PC-3 (cell line): ENCODE measurements around the gene TSPAN13. TPM values are rescaled to one million over a fixed set of nuclear protein-coding genes. Genes with fewer than 3 reads are reported as not detected.

Source experiments
- ATAC-seq: fragments of 200-7000 bp; cut with Tn5 transposase; 2 replicates; pipeline ENCODE4 v1.9.1; 2020; ENCODE audit warnings: mild to moderate bottlenecking, moderate library complexity
- BruUV-seq: library from RNA; stranded (reverse); fragments of 400-500 nt; replicated peaks from 2 replicates; lab custom pipeline; 2021; lab: Mats Ljungman, UMichigan
- CTCF ChIA-PET: fragments of 300-600 bp; sonication (Branson Sonifier 250); formaldehyde crosslinking; loops from one replicate; lab custom pipeline; 2022; ENCODE audit warnings: antibody characterized with exemption; lab: Charles Lee
- POLR2A ChIA-PET: fragments of 300-600 bp; sonication (Branson Sonifier 250); formaldehyde crosslinking; loops from one replicate; lab custom pipeline; 2022; ENCODE audit warnings: antibody characterized with exemption; ENCODE audit not compliant: unreplicated experiment; lab: Charles Lee
- DNase-seq: peaks from one replicate; pipeline ENCODE4 v3.0.0-alpha.2; 2015
- H2AFZ ChIP-seq: fragments of 300-600 bp; sonication (generic); 2 replicates; pipeline ENCODE4 v1.6.0; 2016; ENCODE audit warnings: antibody characterized with exemption, low read length
- H3F3A ChIP-seq: fragments of 300-600 bp; sonication (generic); one replicate; pipeline ENCODE4 v1.6.0; 2017; ENCODE audit warnings: antibody characterized with exemption, low read length, control low read depth, mild to moderate bottlenecking; ENCODE audit not compliant: unreplicated experiment
- H3K27ac ChIP-seq: fragments of 300-600 bp; sonication (generic); 2 replicates; pipeline ENCODE4 v1.5.1; 2016; ENCODE audit warnings: mild to moderate bottlenecking, low read length
- H3K27me3 ChIP-seq: fragments of 300-600 bp; sonication (generic); 2 replicates; pipeline ENCODE4 v1.6.1; 2016; ENCODE audit warnings: low read length, mixed read lengths
- H3K36me3 ChIP-seq: fragments of 300-600 bp; sonication (generic); 2 replicates; pipeline ENCODE4 v1.6.1; 2016; ENCODE audit warnings: low read depth, mixed run types, low read length, mixed read lengths
- H3K4me1 ChIP-seq: fragments of 300-600 bp; sonication (generic); 2 replicates; pipeline ENCODE4 v1.5.1; 2016; ENCODE audit warnings: low read length; ENCODE audit not compliant: insufficient read depth
- H3K4me2 ChIP-seq: fragments of 300-600 bp; sonication (generic); 2 replicates; pipeline ENCODE4 v1.6.0; 2016; ENCODE audit warnings: low read length
- H3K4me3 ChIP-seq: fragments of 300-600 bp; sonication (generic); 2 replicates; pipeline ENCODE4 v1.5.1; 2016; ENCODE audit warnings: mild to moderate bottlenecking, low read length, mixed read lengths
- H3K79me2 ChIP-seq: fragments of 300-600 bp; sonication (generic); 2 replicates; pipeline ENCODE4 v1.6.1; 2017; ENCODE audit warnings: low read length, mixed read lengths
- H3K9ac ChIP-seq: fragments of 300-600 bp; sonication (generic); 2 replicates; pipeline ENCODE4 v1.6.0; 2016; ENCODE audit warnings: mild to moderate bottlenecking, low read length
- H3K9me2 ChIP-seq: fragments of 300-600 bp; sonication (generic); replicated peaks from 2 replicates; pipeline ENCODE4 v1.6.1; 2016; ENCODE audit warnings: mixed run types, low read length, mixed read lengths
- H3K9me3 ChIP-seq: fragments of 300-600 bp; sonication (generic); 2 replicates; pipeline ENCODE4 v1.6.1; 2016; ENCODE audit warnings: low read length, mixed read lengths
- H4K20me1 ChIP-seq: fragments of 300-600 bp; sonication (generic); 2 replicates; pipeline ENCODE4 v1.6.1; 2016; ENCODE audit warnings: low read length, mixed read lengths
- CTCF ChIP-seq: fragments of 300-600 bp; sonication (generic); conservative IDR thresholded peaks from 2 replicates; pipeline ENCODE4 v1.5.1; 2017; ENCODE audit warnings: antibody characterized with exemption, low read depth, mild to moderate bottlenecking, low read length
- EZH2 ChIP-seq: fragments of 300-600 bp; sonication (generic); IDR thresholded peaks from one replicate; pipeline ENCODE4 v1.6.1; 2017; ENCODE audit warnings: antibody characterized with exemption, mild to moderate bottlenecking, low read length; ENCODE audit not compliant: unreplicated experiment
- EZH2phosphoT487 ChIP-seq: fragments of 300-600 bp; sonication (generic); IDR thresholded peaks from 2 replicates; pipeline ENCODE4 v1.6.1; 2018; ENCODE audit warnings: mild to moderate bottlenecking, antibody characterized with exemption, low read length, borderline replicate concordance
- intact Hi-C: fragments of 100-400 bp; cut with micrococcal nuclease; formaldehyde crosslinking; loops from 2 replicates; pipeline ENCODE4 v1.9.0; 2023
- total RNA-seq: library from RNA; depleted of rRNA; stranded (reverse); fragments of >200 nt; gene quantifications from 2 replicates; pipeline ENCODE4 v1.2.3, GENCODE V29; 2014

Gene TSPAN13
- total RNA-seq, 1 experiment from 2014 or later, result 34.9 TPM

- intact Hi-C loops, result loop anchor here (1.0 to 5.0 kb wide), 3 partner anchors 7 to 745 kb away; no protein-coding TSS in a partner anchor
- H3F3A ChIP-seq, result peaks cover 13% of the 10 kb centered on the region
- no peak for TF ChIP-seq EZH2
- TF ChIP-seq EZH2phosphoT487, result no peak
- TF ChIP-seq CTCF, result no peak
- H3K4me1 ChIP-seq, result peaks cover 67% of the 10 kb centered on the region
- H3K27me3 ChIP-seq, result no peaks in the 10 kb centered on the region
- H3K36me3 ChIP-seq, result no peaks in the 10 kb centered on the region
- H3K27ac ChIP-seq, result peak overlapping the region; percentile 96
- no peaks in the 10 kb centered on the region for H4K20me1 ChIP-seq
- H3K4me2 ChIP-seq, result peak overlapping the region; percentile 75
- ATAC-seq (peak; percentile 51), DNase-seq (peak; percentile 75)
- CTCF ChIA-PET, result interaction anchor here (1.1 to 1.3 kb wide), 2 partner anchors 12 to 79 kb away, joined by 3 to 5 read pairs; no protein-coding TSS in a partner anchor
- POLR2A ChIA-PET, result interaction anchor here (0.8 kb wide), 1 partner anchor 77 kb away, joined by 6 read pairs; no protein-coding TSS in a partner anchor
- peak overlapping the region; percentile 47 for H3K4me3 ChIP-seq
- H3K9me3 ChIP-seq, result no peaks in the 10 kb centered on the region
- no TSS peak for BruUV-seq
- no peaks in the 10 kb centered on the region for H3K79me2 ChIP-seq
- peak overlapping the region; percentile 79 for H3K9ac ChIP-seq
- no peaks in the 10 kb centered on the region for H3K9me2 ChIP-seq
- peak overlapping the region; percentile 24 for H2AFZ ChIP-seq
These were observed 59.1 kb downstream of the TSPAN13 start for GRCh38 chr7:16812542-16813231.

- Histone ChIP-seq H3K4me3 (peak overlapping the region; percentile 47), H3K9me2 (no peaks in the 10 kb centered on the region), H3K27me3 (no peaks in the 10 kb centered on the region), H3F3A (peaks cover 13% of the 10 kb centered on the region), H3K79me2 (no peaks in the 10 kb centered on the region), H3K4me1 (peaks cover 72% of the 10 kb centered on the region), H3K9ac (peak overlapping the region; percentile 79), H4K20me1 (no peaks in the 10 kb centered on the region), H3K4me2 (peak overlapping the region; percentile 75), H2AFZ (peak overlapping the region; percentile 24), H3K9me3 (no peaks in the 10 kb centered on the region), H3K27ac (peak overlapping the region; percentile 96), H3K36me3 (no peaks in the 10 kb centered on the region)
- no TSS peak for BruUV-seq
- peak; percentile 59 for DNase-seq
- intact Hi-C loops, result loop anchor here (1.0 to 5.0 kb wide), 3 partner anchors 8 to 744 kb away; no protein-coding TSS in a partner anchor
- TF ChIP-seq EZH2phosphoT487 (no peak), EZH2 (no peak), CTCF (no peak)
- ChIA-PET POLR2A (interaction anchor here (0.5 to 0.8 kb wide), 3 partner anchors 10 to 524 kb away, joined by 5 to 7 read pairs (median 6); no protein-coding TSS in a partner anchor), CTCF (interaction anchor here (1.1 to 1.3 kb wide), 2 partner anchors 12 to 78 kb away, joined by 3 to 5 read pairs; no protein-coding TSS in a partner anchor)
- ATAC-seq, result peak; percentile 42
These were observed 59.7 kb downstream of the TSPAN13 start for GRCh38 chr7:16813232-16813616.
